Measurements from ENCODE around the gene SNRNP48. TPM values are rescaled to one million over a fixed set of nuclear protein-coding genes. Genes with fewer than 3 reads are reported as not detected.

Gene SNRNP48
- total RNA-seq, 2 donors from 2014 or later, result 13.9 to 19.5 TPM

GRCh38 chr6:7569082-7569481 lies 20.9 kb upstream of the SNRNP48 start:
- no peaks in the 10 kb centered on the region for H3K27me3 Mint-ChIP-seq (ENCODE audit: insufficient read depth)
- Histone ChIP-seq H3K4me1 (ENCODE audit: control insufficient read depth, insufficient read depth, low read length) (no peaks in the 10 kb centered on the region), H3K36me3 (ENCODE audit: control insufficient read depth, insufficient read depth, low read length) (peaks cover 97% of the 10 kb centered on the region), H3K4me3 (ENCODE audit: low read length) (no peak overlapping the region), H3K9me3 (ENCODE audit: control insufficient read depth, low read length) (no peaks in the 10 kb centered on the region), H3K27ac (ENCODE audit: low read depth, low read length) (no peak overlapping the region), H3K27me3 (ENCODE audit: control insufficient read depth, insufficient read depth, low read length, poor library complexity, severe bottlenecking) (no peaks in the 10 kb centered on the region), H3K9ac (ENCODE audit: extremely low read depth, low read length, poor library complexity, severe bottlenecking) (no peak overlapping the region)
- TF ChIP-seq CTCF (conservative IDR thresholded peaks at IDR 0.05), result no peak
- H3K9me3 Mint-ChIP-seq, result no peaks in the 10 kb centered on the region
- peaks cover 85% of the 10 kb centered on the region for H3K36me3 Mint-ChIP-seq (ENCODE audit: low read depth)
- DNase-seq, result no peak
- H3K4me1 Mint-ChIP-seq, result no peaks in the 10 kb centered on the region
- H3K27ac Mint-ChIP-seq, result no peak overlapping the region
- no peak overlapping the region for H3K4me3 Mint-ChIP-seq
- WGBS, 2 experiments (ENCODE audit: insufficient coverage in 1 of 2, insufficient read length in 1 of 2), result 90 to 94% methylated on average over 13 of the region's 13 CpGs

DNA sequence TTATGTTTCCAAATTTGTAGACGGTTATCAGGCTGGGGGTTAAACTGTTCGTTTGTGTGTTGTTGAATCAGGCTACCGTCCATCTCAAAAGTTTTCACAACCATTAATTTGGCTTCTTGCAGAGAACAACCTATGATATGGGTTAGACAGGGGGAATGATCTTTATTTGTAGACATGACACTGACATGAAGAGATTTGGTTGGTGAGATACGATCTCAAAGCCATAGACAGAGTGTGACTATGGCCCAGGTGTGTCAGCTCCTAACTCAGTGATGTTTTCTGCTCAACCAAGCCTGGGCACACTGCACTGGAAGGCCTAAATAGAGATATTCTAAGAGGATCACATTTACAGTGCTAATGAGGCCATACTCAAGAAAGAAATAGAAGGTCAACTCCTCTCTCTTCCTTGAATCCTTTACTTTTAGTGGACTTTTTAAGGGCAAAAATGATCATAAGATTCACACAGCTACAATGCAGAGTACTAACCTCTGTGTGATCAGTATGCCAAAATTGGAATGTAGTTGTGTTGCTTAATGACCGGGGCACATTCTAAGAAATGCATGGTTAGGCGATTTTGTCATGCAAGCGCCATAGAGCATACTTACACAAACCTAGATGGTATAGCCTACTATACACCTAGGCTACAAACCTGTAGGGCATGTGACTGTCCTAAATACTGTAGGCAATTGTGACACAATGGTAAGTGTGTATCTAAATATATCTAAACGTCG lies 17.6 kb upstream of the SNRNP48 start:
- Histone ChIP-seq H3K27me3 (ENCODE audit: control insufficient read depth, insufficient read depth, low read length, poor library complexity, severe bottlenecking) (no peaks in the 10 kb centered on the region), H3K27ac (ENCODE audit: low read depth, low read length) (no peak overlapping the region), H3K4me3 (ENCODE audit: low read length) (no peak overlapping the region), H3K9ac (ENCODE audit: extremely low read depth, low read length, poor library complexity, severe bottlenecking) (no peak overlapping the region), H3K36me3 (ENCODE audit: control insufficient read depth, insufficient read depth, low read length) (peaks cover 96% of the 10 kb centered on the region), H3K9me3 (ENCODE audit: control insufficient read depth, low read length) (no peaks in the 10 kb centered on the region), H3K4me1 (ENCODE audit: control insufficient read depth, insufficient read depth, low read length) (no peaks in the 10 kb centered on the region)
- H3K4me1 Mint-ChIP-seq, result no peaks in the 10 kb centered on the region
- no peak overlapping the region for H3K27ac Mint-ChIP-seq
- no peak overlapping the region for H3K4me3 Mint-ChIP-seq
- WGBS, 2 experiments (ENCODE audit: insufficient coverage in 1 of 2, insufficient read length in 1 of 2), result 88 to 94% methylated on average over 6 to 9 of the region's 9 CpGs
- no peaks in the 10 kb centered on the region for H3K27me3 Mint-ChIP-seq (ENCODE audit: insufficient read depth)
- H3K9me3 Mint-ChIP-seq, result no peaks in the 10 kb centered on the region
- TF ChIP-seq CTCF (conservative IDR thresholded peaks at IDR 0.05), result no peak
- no peak for DNase-seq
- peaks cover 86% of the 10 kb centered on the region for H3K36me3 Mint-ChIP-seq (ENCODE audit: low read depth)

GRCh38 chr6:7574500-7574899 lies 15.5 kb upstream of the SNRNP48 start:
- H3K4me3 Mint-ChIP-seq, result no peak overlapping the region
- H3K9ac ChIP-seq (ENCODE audit: extremely low read depth, low read length, poor library complexity, severe bottlenecking), result no peak overlapping the region
- no peak overlapping the region for H3K27ac ChIP-seq (ENCODE audit: low read depth, low read length)
- no peak for DNase-seq
- peaks cover 79% of the 10 kb centered on the region for H3K36me3 Mint-ChIP-seq (ENCODE audit: low read depth)
- H3K36me3 ChIP-seq (ENCODE audit: control insufficient read depth, insufficient read depth, low read length), result peaks cover 96% of the 10 kb centered on the region
- no peaks in the 10 kb centered on the region for H3K9me3 ChIP-seq (ENCODE audit: control insufficient read depth, low read length)
- WGBS, 2 experiments (ENCODE audit: insufficient coverage in 1 of 2, insufficient read length in 1 of 2), result 96 to 100% methylated on average over 2 of the region's 2 CpGs
- H3K27me3 ChIP-seq (ENCODE audit: control insufficient read depth, insufficient read depth, low read length, poor library complexity, severe bottlenecking), result no peaks in the 10 kb centered on the region
- no peaks in the 10 kb centered on the region for H3K4me1 ChIP-seq (ENCODE audit: control insufficient read depth, insufficient read depth, low read length)
- H3K4me3 ChIP-seq (ENCODE audit: low read length), result no peak overlapping the region
- H3K27me3 Mint-ChIP-seq (ENCODE audit: insufficient read depth), result no peaks in the 10 kb centered on the region
- H3K27ac Mint-ChIP-seq, result no peak overlapping the region
- no peak for TF ChIP-seq CTCF (conservative IDR thresholded peaks at IDR 0.05)
- no peaks in the 10 kb centered on the region for H3K9me3 Mint-ChIP-seq
- no peaks in the 10 kb centered on the region for H3K4me1 Mint-ChIP-seq
